HG03520 (cell line): ENCODE data around the gene MOB3B.

Experiments
- ATAC-seq: cut with Tn5 transposase; IDR thresholded peaks from one replicate; pipeline ENCODE4 v1.9.1; 2021; ENCODE audit warnings: mild to moderate bottlenecking, moderate library complexity; ENCODE audit not compliant: unreplicated experiment

The MOB3B gene

DNA sequence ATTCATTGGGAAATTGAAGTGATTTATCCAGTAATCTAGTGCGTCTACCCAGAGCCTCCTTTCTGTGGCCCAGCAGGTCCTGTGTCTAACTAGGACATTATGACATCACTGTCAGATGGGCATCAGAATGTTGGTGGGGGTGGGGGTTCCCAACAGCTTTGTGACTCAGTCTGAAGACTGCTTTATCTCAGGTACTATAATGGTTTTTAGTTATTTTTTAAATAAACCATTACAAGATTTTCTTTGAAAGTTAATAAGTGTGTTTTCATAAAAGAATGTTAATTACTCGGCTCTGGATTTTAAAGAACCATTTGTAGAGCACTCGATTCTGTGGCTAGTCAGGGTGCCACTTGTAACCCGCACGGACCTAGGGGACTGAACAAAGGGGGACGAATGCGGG is 232.6 kb downstream of the MOB3B start, which contains the start of gene EQTN:
TSS of gene EQTN (minus strand) at position 101 of the 400 bp plus-strand sequence. CDS start at position 6, 95 bp downstream.
- ATAC-seq: no peak

DNA sequence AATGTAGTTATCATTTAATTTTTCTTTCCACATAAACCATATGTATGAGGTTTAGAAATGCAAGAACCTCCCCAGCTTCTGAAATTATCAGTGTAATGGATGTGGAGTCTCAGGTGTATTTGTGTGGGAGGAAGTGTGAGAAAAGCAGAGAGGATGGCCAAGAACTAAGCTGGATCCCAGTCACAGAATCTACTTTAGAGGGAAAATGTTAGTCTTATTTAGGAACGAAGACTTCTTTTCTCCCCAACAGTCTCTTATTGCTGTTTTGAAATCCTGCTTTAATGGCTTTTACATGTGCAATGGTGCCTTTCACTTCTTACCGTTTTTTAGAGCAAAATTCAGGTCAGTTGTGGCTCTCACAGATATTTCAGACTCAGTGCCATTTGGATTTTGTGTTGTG is 235.6 kb downstream of the MOB3B start:
- no peak for ATAC-seq

DNA sequence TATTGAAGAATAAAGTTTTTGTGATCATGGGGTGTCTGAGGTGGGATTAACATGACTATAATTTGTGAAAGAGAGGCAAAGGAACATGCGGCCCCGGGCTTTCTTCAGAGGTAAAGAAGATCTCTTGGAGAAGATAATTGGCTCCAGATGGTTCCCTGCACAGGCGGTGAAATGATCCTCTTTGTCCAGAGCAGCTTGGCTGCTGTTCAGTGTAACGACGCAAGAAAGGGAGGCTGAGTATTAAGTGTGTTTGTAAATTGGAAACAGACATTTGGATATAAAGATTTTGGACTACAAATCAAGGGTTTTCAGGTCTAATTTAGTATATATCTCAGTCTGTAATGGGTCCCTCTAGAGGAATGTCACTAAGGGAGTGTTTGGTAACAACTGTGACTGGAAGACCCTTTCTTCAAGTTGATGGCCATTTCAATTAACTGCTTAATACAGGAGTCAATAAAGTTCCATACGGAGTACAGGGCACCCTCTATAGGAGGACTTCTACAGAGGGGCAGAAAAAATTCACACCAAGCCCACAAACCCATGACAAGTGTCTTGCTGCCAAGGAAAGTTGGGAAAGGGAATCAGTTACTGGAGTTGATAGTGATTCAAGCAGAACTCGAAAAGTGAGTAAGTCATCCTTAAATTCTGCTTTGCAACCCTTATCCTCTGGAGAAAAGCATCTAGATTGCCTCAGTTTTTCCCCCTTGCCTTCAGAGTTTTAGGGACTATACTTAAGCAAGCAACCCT is 236.8 kb downstream of the MOB3B start:
- no peak for ATAC-seq

DNA sequence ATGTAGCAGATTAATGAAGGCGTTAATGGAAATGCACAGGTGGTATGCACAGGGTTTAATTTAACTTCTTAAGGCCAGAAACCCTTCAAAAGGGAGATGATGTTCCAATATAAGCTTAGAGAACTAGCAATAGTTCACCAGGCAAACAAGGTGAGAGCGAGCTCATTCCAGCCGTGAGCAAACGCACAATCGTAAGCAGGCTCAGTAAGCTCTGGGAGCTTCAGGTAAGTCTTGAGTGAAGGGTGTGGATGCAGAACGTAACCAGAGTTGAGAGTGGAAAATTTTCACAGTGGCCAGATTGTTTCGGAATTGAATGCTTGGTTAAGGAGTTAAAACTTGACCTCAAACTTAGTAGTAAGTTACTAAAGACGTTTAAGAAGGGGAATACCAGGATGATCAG is 238.3 kb downstream of the MOB3B start:
- ATAC-seq: no peak

DNA sequence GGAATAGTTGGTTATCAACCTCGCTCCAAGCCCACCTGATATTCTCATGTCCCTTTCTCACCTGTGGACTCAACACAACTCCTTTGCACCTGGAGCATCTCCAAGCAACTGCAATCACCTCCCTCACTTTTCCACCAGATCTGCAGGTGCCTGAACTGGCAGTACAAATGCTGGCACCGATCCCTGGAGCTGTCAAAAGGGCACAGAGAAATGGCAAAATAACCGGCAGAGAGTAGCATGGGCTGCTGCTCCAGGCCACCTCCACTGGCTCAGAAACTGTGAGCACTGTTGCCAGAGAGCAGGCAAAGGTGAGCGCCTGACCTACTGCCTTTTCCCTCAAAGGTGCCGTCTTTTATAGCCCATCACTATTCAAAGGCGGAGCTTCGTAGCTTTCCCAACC is 247.3 kb downstream of the MOB3B start:
- ATAC-seq: no peak

DNA sequence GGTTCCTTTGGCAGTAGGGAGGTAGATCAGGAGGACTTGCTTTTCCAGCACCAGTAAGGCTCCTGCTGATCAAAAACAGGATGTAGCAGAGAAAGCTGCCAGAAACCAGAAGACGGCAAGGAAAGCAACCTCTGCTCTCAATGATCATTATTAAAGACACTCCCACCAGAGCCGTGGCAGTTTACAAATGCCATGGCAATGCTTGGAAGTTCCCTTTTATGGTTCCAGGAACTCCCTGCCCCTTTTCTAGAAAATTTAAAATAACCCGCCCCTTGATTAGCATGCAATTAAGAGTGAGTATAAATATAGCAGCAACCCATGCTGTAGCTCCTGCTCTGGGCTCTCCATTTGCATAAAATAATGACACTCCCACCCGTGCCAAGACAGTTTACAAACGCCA is 248.8 kb downstream of the MOB3B start:
- ATAC-seq: no peak

DNA sequence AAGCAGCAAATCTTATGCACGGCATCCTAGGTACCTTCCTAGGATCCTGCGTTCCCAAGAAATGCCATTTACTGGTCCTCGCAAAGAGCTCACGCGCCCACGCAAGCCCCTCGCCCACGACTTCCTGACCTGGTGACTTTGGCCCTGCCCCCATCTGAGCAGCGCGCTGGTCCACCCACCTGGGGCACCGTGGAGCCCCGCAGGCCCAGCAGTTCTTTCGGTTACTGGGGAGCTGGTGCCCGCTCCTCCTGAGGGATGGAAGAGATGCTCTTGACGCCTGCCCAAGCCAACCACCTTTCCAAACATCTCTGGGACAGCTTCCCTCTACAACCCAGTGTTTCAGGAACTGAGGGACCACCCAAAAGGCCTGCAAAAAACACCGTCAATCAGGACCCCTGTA is 249.4 kb downstream of the MOB3B start:
- ATAC-seq: no peak

DNA sequence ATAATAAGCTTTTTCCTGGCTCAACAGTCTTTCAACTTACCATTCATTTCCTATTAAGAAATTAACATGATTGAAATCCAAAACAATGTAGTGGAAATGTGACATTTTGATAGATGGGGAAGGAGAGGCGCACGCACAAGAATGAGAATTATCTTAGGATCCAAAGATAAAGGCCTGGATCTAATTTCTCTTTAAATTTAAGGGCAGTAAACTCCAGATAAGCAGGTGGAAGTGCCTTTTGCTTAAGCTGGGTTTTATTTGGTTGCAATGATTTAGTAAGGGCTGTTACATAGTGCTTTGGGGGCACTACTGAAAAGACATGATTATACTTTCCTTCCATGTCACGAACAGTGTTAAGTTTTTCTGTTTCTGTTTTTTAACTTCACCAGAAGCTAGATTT is 250.0 kb downstream of the MOB3B start:
- no peak for ATAC-seq

DNA sequence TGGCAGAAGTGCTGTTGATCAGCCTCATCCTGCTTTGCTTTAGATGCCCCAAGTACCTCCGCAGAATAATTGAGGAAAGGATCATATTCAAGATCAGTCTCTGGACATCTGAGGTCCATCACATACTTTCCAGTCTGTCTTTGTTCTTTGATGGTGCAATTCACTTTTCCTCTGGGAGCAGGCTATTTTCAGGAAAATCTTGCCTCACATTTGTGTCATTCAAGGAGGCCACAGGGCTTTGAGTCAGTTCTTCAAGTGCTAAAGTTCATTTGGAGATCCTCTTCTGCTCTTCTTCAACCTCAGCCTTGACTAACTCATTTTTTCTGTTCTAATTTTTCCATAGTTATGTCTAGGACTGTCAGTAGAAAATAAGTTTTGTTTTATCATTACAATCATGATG is 251.2 kb downstream of the MOB3B start:
- no peak for ATAC-seq

DNA sequence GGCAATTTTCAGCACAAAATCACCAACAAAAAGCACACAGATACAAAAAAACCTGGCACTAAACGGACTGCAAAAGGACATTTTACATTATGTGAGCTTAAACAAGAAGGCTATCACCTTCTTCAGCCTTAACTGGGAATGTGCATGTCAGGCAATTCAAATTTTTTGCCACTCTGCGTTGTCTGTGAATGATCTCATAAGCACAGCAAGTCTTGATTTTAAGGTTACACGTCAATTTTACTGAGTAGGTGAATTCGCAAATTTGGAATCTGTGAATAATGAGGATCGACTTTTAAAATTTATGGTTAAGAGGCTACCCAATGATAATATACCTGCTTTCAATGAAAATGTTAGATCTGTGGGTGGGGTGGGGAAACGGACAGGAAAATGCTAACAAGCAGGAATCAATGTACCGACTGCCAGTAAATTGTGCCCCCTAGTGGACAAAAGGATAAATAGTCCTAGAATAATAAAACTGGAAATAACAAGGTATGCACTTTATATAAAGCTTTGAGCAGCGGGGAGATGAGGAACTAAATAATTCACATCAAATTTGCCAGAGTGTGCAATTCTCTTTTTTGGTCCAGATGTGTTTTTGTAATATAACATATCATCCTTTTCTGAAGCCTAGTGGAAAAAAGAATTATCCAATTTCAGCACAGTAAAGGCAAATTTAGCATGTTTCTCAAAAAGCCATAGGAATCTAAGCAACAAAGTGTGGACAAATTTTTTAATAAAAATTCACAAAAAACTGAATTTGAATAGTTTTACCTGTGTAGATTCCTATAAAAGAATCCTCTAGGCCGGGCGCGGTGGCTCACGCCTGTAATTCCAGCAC is 253.2 kb downstream of the MOB3B start:
- no peak for ATAC-seq
